GM12878 (cell line): Measurements from ENCODE around the gene TAS2R60. TPM values are rescaled to one million over a fixed set of nuclear protein-coding genes. Genes with fewer than 3 reads are reported as not detected.

Source experiments
- ATAC-seq: fragments of 200-7000 bp; cut with Tn5 transposase; 3 replicates; pipeline ENCODE4 v1.9.1; 2020; ENCODE audit warnings: mild to moderate bottlenecking, moderate library complexity
- BruUV-seq: library from RNA; stranded (reverse); fragments of 400-500 nt; replicated peaks from 2 replicates; lab custom pipeline; 2021; lab: Mats Ljungman, UMichigan
- CTCF ChIA-PET: fragments of 300-600 bp; sonication (Branson Sonifier 250); formaldehyde crosslinking; extraction: SDS; loops from one replicate; lab custom pipeline; 2021; ENCODE audit warnings: inconsistent platforms; lab: Yijun Ruan, JAX
- POLR2A ChIA-PET: fragments of 350-600 bp; formaldehyde crosslinking; extraction: SDS; loops from one replicate; lab custom pipeline; 2021; ENCODE audit warnings: inconsistent platforms; lab: Charles Lee
- RAD21 ChIA-PET: fragments of 300-600 bp; sonication (Branson Sonifier 250); formaldehyde crosslinking; loops from one replicate; lab custom pipeline; 2023; ENCODE audit warnings: antibody characterized with exemption; ENCODE audit not compliant: unreplicated experiment; lab: Charles Lee
- SMC1A ChIA-PET: fragments of 300-600 bp; sonication (Branson Sonifier 250); formaldehyde crosslinking; loops from one replicate; lab custom pipeline; 2023; ENCODE audit not compliant: unreplicated experiment, uncharacterized antibody; lab: Charles Lee
- DNase-seq: peaks from one replicate; pipeline ENCODE4 v3.0.0-alpha.2; 2011; ENCODE audit warnings: low read depth, low spot score
- FAIRE-seq: peaks from 3 replicates; lab custom pipeline; 2011; peaks lifted over from hg19 to GRCh38; lab: Jason Lieb, UNC
- H2AFZ ChIP-seq: 2 replicates; pipeline ENCODE4 v1.6.0; 2011; ENCODE audit warnings: low read depth, low read length, control low read depth; ENCODE audit not compliant: control insufficient read depth
- H3K27ac ChIP-seq: 2 replicates; pipeline ENCODE4 v1.5.1; 2011; ENCODE audit warnings: control low read depth; ENCODE audit not compliant: control insufficient read depth, insufficient read depth
- H3K27me3 ChIP-seq, 2 experiments: replicated peaks in 1 of 2; 2 replicates each; pipeline versions ENCODE4 v1.6.0 to v1.6.1; 2011; ENCODE audit warnings: low read length in 1 of 2; ENCODE audit not compliant: control insufficient read depth in 2 of 2, insufficient read depth in 2 of 2
- H3K36me3 ChIP-seq, 2 experiments: 2 replicates each; pipeline ENCODE4 v1.5.1; 2011; ENCODE audit warnings: low read length in 1 of 2; ENCODE audit not compliant: control insufficient read depth in 2 of 2, insufficient read depth in 2 of 2
- H3K4me1 ChIP-seq: 2 replicates; pipeline ENCODE4 v1.6.1; 2011; ENCODE audit warnings: mild to moderate bottlenecking, low read length, moderate library complexity, mixed read lengths; ENCODE audit not compliant: control insufficient read depth, insufficient read depth
- H3K4me2 ChIP-seq: 2 replicates; pipeline ENCODE4 v1.6.0; 2011; ENCODE audit warnings: control low read depth; ENCODE audit not compliant: control insufficient read depth, insufficient read depth
- H3K4me3 ChIP-seq: fragments of 200-600 bp; sonication (generic); 2 replicates; pipeline ENCODE4 v1.5.1; 2016
- H3K79me2 ChIP-seq: 2 replicates; pipeline ENCODE4 v1.6.0; 2011; ENCODE audit warnings: low read length; ENCODE audit not compliant: control insufficient read depth, insufficient read depth
- H3K9ac ChIP-seq: 2 replicates; pipeline ENCODE4 v1.8.0; 2011; ENCODE audit warnings: low read length, control low read depth, mixed read lengths; ENCODE audit not compliant: control insufficient read depth, insufficient read depth
- H3K9me3 ChIP-seq: replicated peaks from 3 replicates; pipeline ENCODE4 v1.5.1; 2011; ENCODE audit warnings: mild to moderate bottlenecking, low read length; ENCODE audit not compliant: control insufficient read depth, insufficient read depth
- H4K20me1 ChIP-seq: 2 replicates; pipeline ENCODE4 v1.6.0; 2011; ENCODE audit not compliant: control insufficient read depth, insufficient read depth
- EGR1 ChIP-seq, 2 experiments: IDR thresholded peaks; 1 replicate in 1 of 2; 2 replicates in 1 of 2; pipeline ENCODE4 v1.6.1; 2011 to 2012; ENCODE audit warnings: low read depth in 2 of 2, low read length in 2 of 2, borderline replicate concordance in 1 of 2, mild to moderate bottlenecking in 1 of 2, moderate library complexity in 1 of 2
- IRF4 ChIP-seq: IDR thresholded peaks from 2 replicates; pipeline ENCODE4 v1.6.1; 2011; ENCODE audit warnings: low read depth, low read length
- MTA2 ChIP-seq: fragments of 450-650 bp; IDR thresholded peaks from 2 replicates; pipeline ENCODE4 v1.6.1; 2016; ENCODE audit warnings: low read depth, mild to moderate bottlenecking, moderate library complexity
- MYB ChIP-seq: fragments of 150-350 bp; IDR thresholded peaks from 2 replicates; pipeline ENCODE4 v1.6.1; 2014; ENCODE audit warnings: mild to moderate bottlenecking, low read depth, low read length, borderline replicate concordance
- NFYA ChIP-seq: IDR thresholded peaks from 2 replicates; pipeline ENCODE4 v1.6.1; 2011; ENCODE audit warnings: low read depth, mild to moderate bottlenecking, low read length, improper control_type of control experiment, borderline replicate concordance
- SMAD5 ChIP-seq: IDR thresholded peaks from 2 replicates; pipeline ENCODE4 v1.6.1; 2016; ENCODE audit warnings: antibody characterized with exemption, low read depth
- SREBF2 ChIP-seq: IDR thresholded peaks from 2 replicates; pipeline ENCODE4 v1.6.1; 2012; ENCODE audit warnings: mild to moderate bottlenecking, low read length
- SRF ChIP-seq, 2 experiments: IDR thresholded peaks; 2 replicates each; pipeline ENCODE4 v1.6.1; 2011; ENCODE audit warnings: low read depth in 2 of 2, low read length in 2 of 2, mild to moderate bottlenecking in 1 of 2, moderate library complexity in 1 of 2
- STAT1 ChIP-seq: fragments of 450-650 bp; conservative IDR thresholded peaks from 2 replicates; pipeline ENCODE4 v1.6.1; 2014; ENCODE audit warnings: antibody characterized with exemption, mild to moderate bottlenecking
- SUZ12 ChIP-seq: fragments of 200-600 bp; sonication (generic); IDR thresholded peaks from one replicate; pipeline ENCODE4 v1.6.1; 2018; ENCODE audit warnings: antibody characterized with exemption, mild to moderate bottlenecking; ENCODE audit not compliant: unreplicated experiment
- YBX1 ChIP-seq: fragments of 450-650 bp; IDR thresholded peaks from 2 replicates; pipeline ENCODE4 v1.6.1; 2016; ENCODE audit warnings: antibody characterized with exemption
- ZBED1 ChIP-seq: IDR thresholded peaks from 2 replicates; pipeline ENCODE4 v1.6.1; 2016; ENCODE audit warnings: borderline replicate concordance
- WGBS: methylation state at CpG from one replicate; pipeline ENCODE4 v1.1.6; 2016; ENCODE audit warnings: low lambda C conversion rate; ENCODE audit not compliant: insufficient replicate concordance, insufficient coverage; ENCODE audit errors: missing lambda C conversion rate; 5-methylcytosine and 5-hydroxymethylcytosine counted together
- in situ Hi-C: fragments of 300-500 bp; cut with MboI; formaldehyde crosslinking; loops from 9 replicates; pipeline ENCODE4 v1.14.3; 2018; ENCODE audit warnings: mixed read lengths
- intact Hi-C: fragments of 100-400 bp; cut with micrococcal nuclease; formaldehyde crosslinking; loops from one replicate; pipeline ENCODE4 v1.14.2; 2022; ENCODE audit not compliant: unreplicated experiment
- polyA plus RNA-seq, 11 experiments: library from polyadenylated mRNA; depleted of rRNA in 4 of 11; unstranded in 6 of 11; stranded (reverse) in 5 of 11; fragments of >200 nt; fragmentation: Nextera tagmentation in 4 of 11; fragmentation: Illumina TruSeq in 1 of 11; extraction: Ambion mirVana in 4 of 11; extraction: Trizol in 1 of 11; gene quantifications; 1 replicate in 1 of 11; 2 replicates in 10 of 11; pipeline versions ENCODE4 v1.2.1 to v1.2.3, GENCODE V29; 2011 to 2016; ENCODE audit warnings: inconsistent platforms in 2 of 11, missing spikeins in 2 of 11, low read depth in 1 of 11
- total RNA-seq, 4 experiments: library from RNA; depleted of rRNA in 3 of 4; stranded (reverse); fragments of >200 nt in 3 of 4; fragmentation: Illumina TruSeq in 1 of 4; extraction: Trizol in 1 of 4; gene quantifications; 2 replicates each; pipeline versions ENCODE4 v1.2.1 to v1.2.3, GENCODE V29; 2013 to 2021
- TF ChIP-seq, protein P1 (sequence below): fragments of 450-650 bp; IDR thresholded peaks from 2 replicates; pipeline ENCODE4 v1.6.1; 2017; ENCODE audit warnings: mild to moderate bottlenecking
- TF ChIP-seq, protein P2 (sequence below): fragments of 450-650 bp; IDR thresholded peaks from 2 replicates; pipeline ENCODE4 v1.6.1; 2014; ENCODE audit warnings: mild to moderate bottlenecking
- TF ChIP-seq, protein P3 (sequence below): fragments of 450-650 bp; IDR thresholded peaks from 2 replicates; pipeline ENCODE4 v1.6.1; 2017; ENCODE audit warnings: mild to moderate bottlenecking, moderate library complexity

Gene TAS2R60
- total and polyA plus RNA-seq, 10 of the 15 experiments (the other 5 are each of a cell fraction or from before 2014, with no cell fraction given) = not detected

DNA sequence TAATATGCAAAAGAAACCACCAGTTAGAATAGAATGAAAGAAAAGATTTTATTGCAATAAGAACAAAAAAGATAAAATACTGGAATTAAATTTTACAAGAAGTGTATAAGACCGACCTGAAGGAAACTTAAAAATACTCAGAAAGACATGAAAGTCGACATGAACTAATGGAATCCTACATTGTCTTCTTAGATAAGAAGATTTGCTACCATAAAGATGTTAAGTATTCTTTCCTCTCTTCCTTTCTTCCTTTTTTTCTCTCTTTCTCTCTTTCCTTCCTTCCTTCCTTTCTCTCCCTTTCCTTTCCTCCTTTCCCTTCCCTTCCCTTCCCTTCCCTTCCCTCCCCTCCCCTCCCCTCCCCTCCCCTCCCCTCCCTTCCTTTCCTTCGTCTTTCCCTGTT is 6.5 kb downstream of the TAS2R60 start:
- no peak overlapping the region for H3K4me2 ChIP-seq
- no TSS peak for BruUV-seq
- ATAC-seq (no peak), FAIRE-seq (no peak), DNase-seq (no peak)
- TF ChIP-seq, protein P1, sequence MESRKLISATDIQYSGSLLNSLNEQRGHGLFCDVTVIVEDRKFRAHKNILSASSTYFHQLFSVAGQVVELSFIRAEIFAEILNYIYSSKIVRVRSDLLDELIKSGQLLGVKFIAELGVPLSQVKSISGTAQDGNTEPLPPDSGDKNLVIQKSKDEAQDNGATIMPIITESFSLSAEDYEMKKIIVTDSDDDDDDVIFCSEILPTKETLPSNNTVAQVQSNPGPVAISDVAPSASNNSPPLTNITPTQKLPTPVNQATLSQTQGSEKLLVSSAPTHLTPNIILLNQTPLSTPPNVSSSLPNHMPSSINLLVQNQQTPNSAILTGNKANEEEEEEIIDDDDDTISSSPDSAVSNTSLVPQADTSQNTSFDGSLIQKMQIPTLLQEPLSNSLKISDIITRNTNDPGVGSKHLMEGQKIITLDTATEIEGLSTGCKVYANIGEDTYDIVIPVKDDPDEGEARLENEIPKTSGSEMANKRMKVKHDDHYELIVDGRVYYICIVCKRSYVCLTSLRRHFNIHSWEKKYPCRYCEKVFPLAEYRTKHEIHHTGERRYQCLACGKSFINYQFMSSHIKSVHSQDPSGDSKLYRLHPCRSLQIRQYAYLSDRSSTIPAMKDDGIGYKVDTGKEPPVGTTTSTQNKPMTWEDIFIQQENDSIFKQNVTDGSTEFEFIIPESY = no peak
- TF ChIP-seq SRF (IDR thresholded peaks at IDR 0.05; ENCODE audit: low read depth in 2 of 2, low read length in 2 of 2) (no peak), IRF4 (no peak), YBX1 (no peak), ZBED1 (no peak), MTA2 (no peak), SREBF2 (no peak), NFYA (no peak), MYB (no peak), SUZ12 (no peak), STAT1 (no peak), EGR1 (IDR thresholded peaks at IDR 0.05; ENCODE audit: borderline replicate concordance in 1 of 2, low read depth in 2 of 2, low read length in 2 of 2) (no peak), SMAD5 (no peak)
- TF ChIP-seq, protein P2, sequence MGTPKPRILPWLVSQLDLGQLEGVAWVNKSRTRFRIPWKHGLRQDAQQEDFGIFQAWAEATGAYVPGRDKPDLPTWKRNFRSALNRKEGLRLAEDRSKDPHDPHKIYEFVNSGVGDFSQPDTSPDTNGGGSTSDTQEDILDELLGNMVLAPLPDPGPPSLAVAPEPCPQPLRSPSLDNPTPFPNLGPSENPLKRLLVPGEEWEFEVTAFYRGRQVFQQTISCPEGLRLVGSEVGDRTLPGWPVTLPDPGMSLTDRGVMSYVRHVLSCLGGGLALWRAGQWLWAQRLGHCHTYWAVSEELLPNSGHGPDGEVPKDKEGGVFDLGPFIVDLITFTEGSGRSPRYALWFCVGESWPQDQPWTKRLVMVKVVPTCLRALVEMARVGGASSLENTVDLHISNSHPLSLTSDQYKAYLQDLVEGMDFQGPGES = no peak
- TF ChIP-seq, protein P3, sequence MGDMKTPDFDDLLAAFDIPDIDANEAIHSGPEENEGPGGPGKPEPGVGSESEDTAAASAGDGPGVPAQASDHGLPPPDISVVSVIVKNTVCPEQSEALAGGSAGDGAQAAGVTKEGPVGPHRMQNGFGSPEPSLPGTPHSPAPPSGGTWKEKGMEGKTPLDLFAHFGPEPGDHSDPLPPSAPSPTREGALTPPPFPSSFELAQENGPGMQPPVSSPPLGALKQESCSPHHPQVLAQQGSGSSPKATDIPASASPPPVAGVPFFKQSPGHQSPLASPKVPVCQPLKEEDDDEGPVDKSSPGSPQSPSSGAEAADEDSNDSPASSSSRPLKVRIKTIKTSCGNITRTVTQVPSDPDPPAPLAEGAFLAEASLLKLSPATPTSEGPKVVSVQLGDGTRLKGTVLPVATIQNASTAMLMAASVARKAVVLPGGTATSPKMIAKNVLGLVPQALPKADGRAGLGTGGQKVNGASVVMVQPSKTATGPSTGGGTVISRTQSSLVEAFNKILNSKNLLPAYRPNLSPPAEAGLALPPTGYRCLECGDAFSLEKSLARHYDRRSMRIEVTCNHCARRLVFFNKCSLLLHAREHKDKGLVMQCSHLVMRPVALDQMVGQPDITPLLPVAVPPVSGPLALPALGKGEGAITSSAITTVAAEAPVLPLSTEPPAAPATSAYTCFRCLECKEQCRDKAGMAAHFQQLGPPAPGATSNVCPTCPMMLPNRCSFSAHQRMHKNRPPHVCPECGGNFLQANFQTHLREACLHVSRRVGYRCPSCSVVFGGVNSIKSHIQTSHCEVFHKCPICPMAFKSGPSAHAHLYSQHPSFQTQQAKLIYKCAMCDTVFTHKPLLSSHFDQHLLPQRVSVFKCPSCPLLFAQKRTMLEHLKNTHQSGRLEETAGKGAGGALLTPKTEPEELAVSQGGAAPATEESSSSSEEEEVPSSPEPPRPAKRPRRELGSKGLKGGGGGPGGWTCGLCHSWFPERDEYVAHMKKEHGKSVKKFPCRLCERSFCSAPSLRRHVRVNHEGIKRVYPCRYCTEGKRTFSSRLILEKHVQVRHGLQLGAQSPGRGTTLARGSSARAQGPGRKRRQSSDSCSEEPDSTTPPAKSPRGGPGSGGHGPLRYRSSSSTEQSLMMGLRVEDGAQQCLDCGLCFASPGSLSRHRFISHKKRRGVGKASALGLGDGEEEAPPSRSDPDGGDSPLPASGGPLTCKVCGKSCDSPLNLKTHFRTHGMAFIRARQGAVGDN = no peak
- peaks cover 0 to 3% of the 10 kb centered on the region in 2 experiments; a peak in 2 of 4 replicates for H3K27me3 ChIP-seq
- in situ Hi-C loops (no loop called here), intact Hi-C loops (no loop called here)
- POLR2A ChIA-PET = no interaction called here
- no peak overlapping the region for H2AFZ ChIP-seq
- 2% methylated on average over 2 of the region's 3 CpGs for WGBS
- H3K9ac ChIP-seq = no peak overlapping the region
- no peak overlapping the region for H3K4me3 ChIP-seq
- SMC1A ChIA-PET = no interaction called here
- H4K20me1 ChIP-seq = no peaks in the 10 kb centered on the region
- H3K9me3 ChIP-seq = no peaks in the 10 kb centered on the region
- no peak overlapping the region for H3K27ac ChIP-seq
- H3K79me2 ChIP-seq = no peaks in the 10 kb centered on the region
- CTCF ChIA-PET = no interaction called here
- H3K4me1 ChIP-seq = no peaks in the 10 kb centered on the region
- RAD21 ChIA-PET = no interaction called here
- H3K36me3 ChIP-seq = no peaks in the 10 kb centered on the region
